Panc1 (cell line): Measurements from ENCODE around the gene PCSK1N. TPM values are rescaled to one million over a fixed set of nuclear protein-coding genes. Genes with fewer than 3 reads are reported as not detected.

Source experiments
- ATAC-seq: fragments of 200-7000 bp; cut with Tn5 transposase; 2 replicates; pipeline ENCODE4 v1.9.1; 2020; ENCODE audit warnings: mild to moderate bottlenecking, moderate library complexity
- BruUV-seq: library from RNA; stranded (reverse); fragments of 400-500 nt; replicated peaks from 2 replicates; lab custom pipeline; 2021; lab: Mats Ljungman, UMichigan
- CTCF ChIA-PET: fragments of 300-600 bp; sonication (Branson Sonifier 250); formaldehyde crosslinking; loops from one replicate; lab custom pipeline; 2022; ENCODE audit warnings: antibody characterized with exemption; lab: Charles Lee
- POLR2A ChIA-PET: fragments of 300-600 bp; sonication (Branson Sonifier 250); formaldehyde crosslinking; loops from one replicate; lab custom pipeline; 2022; ENCODE audit warnings: antibody characterized with exemption; lab: Charles Lee
- DNase-seq: peaks from one replicate; pipeline ENCODE4 v3.0.0-alpha.2; 2010; ENCODE audit warnings: low read depth, low spot score
- H3K27ac ChIP-seq: 2 replicates; pipeline ENCODE4 v1.5.1; 2011; ENCODE audit warnings: mild to moderate bottlenecking, low read length, inconsistent platforms
- H3K27me3 ChIP-seq: fragments of 200-500 bp; sonication (Bioruptor generic); 2 replicates; pipeline ENCODE4 v1.6.0; 2014; ENCODE audit warnings: low read length, inconsistent platforms; ENCODE audit not compliant: control insufficient read depth, insufficient read depth
- H3K36me3 ChIP-seq: fragments of 200-500 bp; sonication (Bioruptor generic); 2 replicates; pipeline ENCODE4 v1.5.1; 2014; ENCODE audit warnings: inconsistent platforms, mild to moderate bottlenecking, low read length, moderate library complexity; ENCODE audit not compliant: control insufficient read depth, insufficient read depth
- H3K4me1 ChIP-seq: 2 replicates; pipeline ENCODE4 v1.5.1; 2011; ENCODE audit warnings: inconsistent platforms, mild to moderate bottlenecking, low read length, moderate library complexity; ENCODE audit not compliant: control insufficient read depth, insufficient read depth
- H3K4me3 ChIP-seq, 2 experiments: 2 replicates each; pipeline ENCODE4 v1.5.1; 2011 to 2012; ENCODE audit warnings: low read depth in 2 of 2, low read length in 2 of 2, mild to moderate bottlenecking in 2 of 2, inconsistent platforms in 1 of 2, moderate library complexity in 1 of 2
- H3K9me3 ChIP-seq: fragments of 200-500 bp; sonication (Bioruptor generic); 2 replicates; pipeline ENCODE4 v1.5.1; 2014; ENCODE audit warnings: low read depth, mild to moderate bottlenecking, inconsistent platforms, low read length, moderate library complexity; ENCODE audit not compliant: control insufficient read depth, insufficient read depth
- CTCF ChIP-seq: fragments of 450-650 bp; IDR thresholded peaks from 2 replicates; pipeline ENCODE4 v1.5.1; 2017; ENCODE audit warnings: mild to moderate bottlenecking
- POLR2AphosphoS5 ChIP-seq: IDR thresholded peaks from 2 replicates; pipeline ENCODE4 v1.6.1; 2012; ENCODE audit warnings: mild to moderate bottlenecking, low read depth, low read length, moderate library complexity
- SIN3A ChIP-seq: IDR thresholded peaks from 2 replicates; pipeline ENCODE4 v1.6.1; 2012; ENCODE audit warnings: low read depth, mild to moderate bottlenecking, low read length, moderate library complexity, borderline replicate concordance; ENCODE audit not compliant: insufficient read depth
- TCF7L2 ChIP-seq: IDR thresholded peaks from 2 replicates; pipeline ENCODE4 v1.6.1; 2011; ENCODE audit warnings: mild to moderate bottlenecking, low read depth, low read length, inconsistent platforms
- in situ Hi-C: cut with HindIII; loops from 2 replicates; pipeline ENCODE4 v1.10.0; 2016; ENCODE audit warnings: low sequenced_read_pairs, low pct_unique_long_range_greater_than_20kb
- intact Hi-C: fragments of 100-400 bp; cut with micrococcal nuclease; formaldehyde crosslinking; loops from one replicate; pipeline ENCODE4 v1.10.0; 2022; ENCODE audit not compliant: unreplicated experiment
- total RNA-seq: library from RNA; stranded (reverse); gene quantifications from one replicate; pipeline ENCODE4 v1.2.1, GENCODE V29; 2021; ENCODE audit not compliant: unreplicated experiment
- TF ChIP-seq, protein P1 (sequence below), 2 experiments: IDR thresholded peaks; 2 replicates each; pipeline ENCODE4 v1.6.1; 2011 to 2012; ENCODE audit warnings: low read depth in 2 of 2, control low read depth in 1 of 2, low read length in 1 of 2, mild to moderate bottlenecking in 1 of 2, moderate library complexity in 1 of 2; ENCODE audit not compliant: insufficient read depth in 1 of 2

PCSK1N gene
- total RNA-seq, 1 experiment from 2014 or later: 17.8 TPM

DNA sequence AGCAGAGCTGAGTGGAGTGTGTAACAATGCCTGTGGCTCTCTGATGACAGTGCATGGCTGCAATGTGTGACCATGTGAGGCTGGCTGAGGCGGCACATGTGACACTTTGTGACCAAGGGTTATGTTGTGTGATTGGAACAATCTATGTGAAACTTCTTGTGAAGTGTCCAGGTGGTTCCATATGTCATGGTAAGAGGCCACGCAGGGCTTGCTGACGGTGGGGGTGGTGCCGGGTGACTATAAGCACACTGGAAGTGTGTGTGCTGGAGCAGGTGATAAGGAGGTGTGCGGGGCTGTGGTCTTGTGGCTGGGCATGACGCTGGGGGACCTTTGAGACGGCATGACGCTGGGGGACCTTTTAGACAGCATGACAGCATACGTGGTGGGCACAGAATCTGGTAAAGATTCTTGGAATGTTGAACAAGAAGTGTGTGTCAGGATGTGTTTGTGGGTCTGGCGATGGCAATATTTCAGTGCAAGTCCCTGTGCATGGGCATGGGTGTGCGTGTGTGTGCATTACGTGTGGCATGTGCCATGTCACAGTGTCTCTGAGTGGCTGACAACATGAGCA is 41.0 kb downstream of the PCSK1N start:
- intact Hi-C loops: no loop called here
- POLR2A ChIA-PET: no interaction called here
- Histone ChIP-seq H3K27ac (no peak overlapping the region), H3K4me1 (0 out of 2 replicates have a peak, but pooled peaks cover 4% of the 10 kb centered on the region), H3K36me3 (no peaks in the 10 kb centered on the region), H3K27me3 (no peaks in the 10 kb centered on the region), H3K4me3 (no peak overlapping the region), H3K9me3 (no peaks in the 10 kb centered on the region)
- CTCF ChIA-PET: no interaction called here
- in situ Hi-C loops: no loop called here
- TF ChIP-seq, protein P1, sequence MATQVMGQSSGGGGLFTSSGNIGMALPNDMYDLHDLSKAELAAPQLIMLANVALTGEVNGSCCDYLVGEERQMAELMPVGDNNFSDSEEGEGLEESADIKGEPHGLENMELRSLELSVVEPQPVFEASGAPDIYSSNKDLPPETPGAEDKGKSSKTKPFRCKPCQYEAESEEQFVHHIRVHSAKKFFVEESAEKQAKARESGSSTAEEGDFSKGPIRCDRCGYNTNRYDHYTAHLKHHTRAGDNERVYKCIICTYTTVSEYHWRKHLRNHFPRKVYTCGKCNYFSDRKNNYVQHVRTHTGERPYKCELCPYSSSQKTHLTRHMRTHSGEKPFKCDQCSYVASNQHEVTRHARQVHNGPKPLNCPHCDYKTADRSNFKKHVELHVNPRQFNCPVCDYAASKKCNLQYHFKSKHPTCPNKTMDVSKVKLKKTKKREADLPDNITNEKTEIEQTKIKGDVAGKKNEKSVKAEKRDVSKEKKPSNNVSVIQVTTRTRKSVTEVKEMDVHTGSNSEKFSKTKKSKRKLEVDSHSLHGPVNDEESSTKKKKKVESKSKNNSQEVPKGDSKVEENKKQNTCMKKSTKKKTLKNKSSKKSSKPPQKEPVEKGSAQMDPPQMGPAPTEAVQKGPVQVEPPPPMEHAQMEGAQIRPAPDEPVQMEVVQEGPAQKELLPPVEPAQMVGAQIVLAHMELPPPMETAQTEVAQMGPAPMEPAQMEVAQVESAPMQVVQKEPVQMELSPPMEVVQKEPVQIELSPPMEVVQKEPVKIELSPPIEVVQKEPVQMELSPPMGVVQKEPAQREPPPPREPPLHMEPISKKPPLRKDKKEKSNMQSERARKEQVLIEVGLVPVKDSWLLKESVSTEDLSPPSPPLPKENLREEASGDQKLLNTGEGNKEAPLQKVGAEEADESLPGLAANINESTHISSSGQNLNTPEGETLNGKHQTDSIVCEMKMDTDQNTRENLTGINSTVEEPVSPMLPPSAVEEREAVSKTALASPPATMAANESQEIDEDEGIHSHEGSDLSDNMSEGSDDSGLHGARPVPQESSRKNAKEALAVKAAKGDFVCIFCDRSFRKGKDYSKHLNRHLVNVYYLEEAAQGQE (IDR thresholded peaks at IDR 0.05; ENCODE audit: insufficient read depth in 1 of 2, low read depth in 2 of 2, low read length in 1 of 2): no peak
- TF ChIP-seq TCF7L2 (no peak), CTCF (no peak), POLR2AphosphoS5 (no peak), SIN3A (no peak)
- DNase-seq (no peak), ATAC-seq (no peak)
- no TSS peak for BruUV-seq

GRCh38 chrX:48793935-48794334 is 41.5 kb downstream of the PCSK1N start:
- TF ChIP-seq TCF7L2: no peak
- no peak for TF ChIP-seq CTCF
- no peak for TF ChIP-seq POLR2AphosphoS5
- TF ChIP-seq, protein P1 (IDR thresholded peaks at IDR 0.05; ENCODE audit: insufficient read depth in 1 of 2, low read depth in 2 of 2, low read length in 1 of 2): no peak
- POLR2A ChIA-PET: no interaction called here

More at GRCh38 chrX:48793935-48794334, 41.5 kb downstream of the PCSK1N start:
- H3K4me1 ChIP-seq: 0 out of 2 replicates have a peak, but pooled peaks cover 4% of the 10 kb centered on the region
- no peak overlapping the region for H3K4me3 ChIP-seq
- no TSS peak for BruUV-seq
- no peak for ATAC-seq
- no peaks in the 10 kb centered on the region for H3K9me3 ChIP-seq
- H3K36me3 ChIP-seq: no peaks in the 10 kb centered on the region
- intact Hi-C loops (no loop called here), in situ Hi-C loops (no loop called here)
- CTCF ChIA-PET: no interaction called here
- no peak for DNase-seq
- no peak overlapping the region for H3K27ac ChIP-seq
- H3K27me3 ChIP-seq: no peaks in the 10 kb centered on the region
